ENCODE results near the gene NEK7.
A peak's percentile ranks its signal among the peaks of the same experiment; 100 is the strongest.

NEK7 gene

GRCh38 chr1:198246337-198246736, 89.5 kb downstream of the NEK7 start:
- no peak overlapping the region for H3K27ac ChIP-seq
- DNase-seq (ENCODE audit: low spot score): no peak
- ChIA-PET CTCF (interaction anchor here (0.6 to 0.7 kb wide), 2 partner anchors 440 to 632 kb away, joined by 3 read pairs; no protein-coding TSS in a partner anchor), POLR2A (ENCODE audit: low non-redundant PET) (no interaction called here)
- TF ChIP-seq CTCF (conservative IDR thresholded peaks at IDR 0.05; ENCODE audit: low read depth): no peak

- TF ChIP-seq CTCF (conservative IDR thresholded peaks at IDR 0.05; ENCODE audit: low read depth): no peak
- no peak for DNase-seq (ENCODE audit: low spot score)
- ChIA-PET CTCF (interaction anchor here (0.5 to 0.7 kb wide), 3 partner anchors 11 to 39 kb away, joined by 3 to 4 read pairs (median 3); no protein-coding TSS in a partner anchor), POLR2A (ENCODE audit: low non-redundant PET) (no interaction called here)
- H3K27ac ChIP-seq: no peak overlapping the region
Observed at GRCh38 chr1:198253259-198253658, 96.5 kb downstream of the NEK7 start.

GRCh38 chr1:198253668-198254067, 96.9 kb downstream of the NEK7 start:
- ChIA-PET CTCF (interaction anchor here (0.5 to 0.7 kb wide), 3 partner anchors 11 to 40 kb away, joined by 3 to 4 read pairs (median 3); no protein-coding TSS in a partner anchor), POLR2A (ENCODE audit: low non-redundant PET) (no interaction called here)
- no peak for TF ChIP-seq CTCF (conservative IDR thresholded peaks at IDR 0.05; ENCODE audit: low read depth)
- peak; percentile 56 for DNase-seq (ENCODE audit: low spot score)
- H3K27ac ChIP-seq: no peak overlapping the region

GRCh38 chr1:198254521-198254920, 97.7 kb downstream of the NEK7 start:
- TF ChIP-seq CTCF (conservative IDR thresholded peaks at IDR 0.05; ENCODE audit: low read depth): no peak
- CTCF ChIA-PET: interaction anchor here (0.6 kb wide), 1 partner anchor 166 kb away, joined by 3 read pairs; no protein-coding TSS in a partner anchor
- POLR2A ChIA-PET (ENCODE audit: low non-redundant PET): no interaction called here
- no peak overlapping the region for H3K27ac ChIP-seq
- DNase-seq (ENCODE audit: low spot score): no peak

GRCh38 chr1:198254948-198255347, 98.2 kb downstream of the NEK7 start:
- POLR2A ChIA-PET (ENCODE audit: low non-redundant PET): no interaction called here
- no peak overlapping the region for H3K27ac ChIP-seq
- CTCF ChIA-PET: interaction anchor here (0.6 to 2.1 kb wide), 3 partner anchors 19 to 166 kb away, joined by 3 to 5 read pairs (median 4); no protein-coding TSS in a partner anchor
- DNase-seq (ENCODE audit: low spot score): no peak
- TF ChIP-seq CTCF (conservative IDR thresholded peaks at IDR 0.05; ENCODE audit: low read depth): no peak

GRCh38 chr1:198255784-198256183, 99.0 kb downstream of the NEK7 start:
- POLR2A ChIA-PET (ENCODE audit: low non-redundant PET): no interaction called here
- no peak overlapping the region for H3K27ac ChIP-seq
- no peak for DNase-seq (ENCODE audit: low spot score)
- no peak for TF ChIP-seq CTCF (conservative IDR thresholded peaks at IDR 0.05; ENCODE audit: low read depth)
- CTCF ChIA-PET: interaction anchor here (0.6 to 2.1 kb wide), 3 partner anchors 19 to 1673 kb away, joined by 3 to 5 read pairs (median 4); no protein-coding TSS in a partner anchor

Measured in RWPE1 (cell line).